Measurements from ENCODE around the gene RFPL3. TPM values are rescaled to one million over a fixed set of nuclear protein-coding genes. Genes with fewer than 3 reads are reported as not detected.

The RFPL3 gene
- total RNA-seq, 3 donors from 2014 or later = not detected

DNA sequence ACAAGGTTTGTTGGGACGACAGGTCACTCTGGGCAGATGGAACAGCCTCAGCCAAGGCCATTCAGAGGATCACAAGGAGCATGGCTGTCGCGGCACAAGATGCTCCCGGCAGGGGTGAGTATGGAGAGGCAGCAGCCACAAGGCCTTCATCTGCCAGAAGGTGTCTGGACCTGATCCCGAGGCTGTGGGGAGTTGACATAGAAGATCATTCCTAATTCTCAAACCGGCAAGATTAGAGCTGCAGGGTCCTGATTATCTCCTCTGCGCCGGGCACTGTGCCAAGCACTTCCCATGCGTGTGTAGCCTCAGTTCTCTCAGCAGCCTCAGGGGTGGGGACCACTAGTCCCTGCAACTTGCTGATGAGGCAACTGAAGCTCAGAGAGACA, 32.3 kb upstream of the RFPL3 start:
- DNase-seq = no peak
- ATAC-seq = no peak
- Mint-ChIP-seq H3K36me3 (ENCODE audit: insufficient read depth) (no peaks in the 10 kb centered on the region), H3K4me3 (no peak overlapping the region), H3K4me1 (ENCODE audit: low read depth) (no peaks in the 10 kb centered on the region), H3K9me3 (no peaks in the 10 kb centered on the region), H3K27me3 (ENCODE audit: low read depth) (peaks cover 5% of the 10 kb centered on the region)

- ATAC-seq (no peak), DNase-seq (no peak)
- Mint-ChIP-seq H3K36me3 (ENCODE audit: insufficient read depth) (no peaks in the 10 kb centered on the region), H3K4me1 (ENCODE audit: low read depth) (no peaks in the 10 kb centered on the region), H3K9me3 (no peaks in the 10 kb centered on the region), H3K27me3 (ENCODE audit: low read depth) (peaks cover under 1% of the 10 kb centered on the region), H3K4me3 (no peak overlapping the region)
These were observed 31.8 kb upstream of the RFPL3 start for GRCh38 chr22:32325811-32326237.

DNA sequence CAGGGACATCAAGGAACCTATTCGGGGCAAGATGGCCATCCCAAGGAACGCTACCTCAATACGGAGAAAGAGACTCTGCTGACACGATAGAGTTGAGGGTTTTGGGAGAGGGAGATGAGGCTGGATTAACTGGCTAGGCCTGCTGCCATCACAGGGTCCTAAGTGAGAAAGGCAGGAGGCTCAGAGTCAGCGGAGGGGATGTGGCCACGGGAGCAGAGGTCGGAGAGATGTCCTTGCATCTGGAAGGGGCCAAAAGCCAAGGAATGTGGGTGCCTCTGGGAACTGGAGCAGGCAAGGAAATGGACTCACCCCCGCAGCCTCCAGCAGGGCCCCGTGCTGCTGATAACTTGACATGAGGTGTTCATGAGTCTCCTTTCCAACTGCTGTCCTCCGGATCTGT, 31.0 kb upstream of the RFPL3 start:
- H3K9me3 Mint-ChIP-seq = no peaks in the 10 kb centered on the region
- no peaks in the 10 kb centered on the region for H3K27me3 Mint-ChIP-seq (ENCODE audit: low read depth)
- H3K4me1 Mint-ChIP-seq (ENCODE audit: low read depth) = no peaks in the 10 kb centered on the region
- DNase-seq (no peak), ATAC-seq (no peak)
- no peak overlapping the region for H3K4me3 Mint-ChIP-seq
- H3K36me3 Mint-ChIP-seq (ENCODE audit: insufficient read depth) = no peaks in the 10 kb centered on the region

DNA sequence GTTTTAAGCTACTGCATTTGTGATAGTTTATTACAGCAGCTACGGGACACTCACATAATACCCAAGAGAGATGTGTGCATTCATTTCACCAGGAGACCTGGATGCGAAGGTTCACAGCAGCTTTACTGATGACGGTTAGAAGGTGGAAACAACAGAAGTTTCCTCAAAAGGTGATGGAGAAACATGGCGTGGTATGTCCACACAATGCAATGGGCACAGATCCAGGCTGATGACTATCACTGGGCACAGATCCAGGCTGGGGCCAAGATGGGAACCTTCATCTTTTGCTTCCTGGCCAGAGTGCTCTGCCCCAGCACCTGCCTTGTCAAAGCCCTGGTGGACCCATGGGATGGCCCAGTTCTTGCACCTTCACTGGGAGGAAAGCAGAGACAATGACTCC, 30.6 kb upstream of the RFPL3 start:
- Mint-ChIP-seq H3K9me3 (no peaks in the 10 kb centered on the region), H3K4me1 (ENCODE audit: low read depth) (no peaks in the 10 kb centered on the region), H3K36me3 (ENCODE audit: insufficient read depth) (no peaks in the 10 kb centered on the region), H3K4me3 (no peak overlapping the region), H3K27me3 (ENCODE audit: low read depth) (no peaks in the 10 kb centered on the region)
- ATAC-seq (no peak), DNase-seq (no peak)

GRCh38 chr22:32327596-32328171, 30.0 kb upstream of the RFPL3 start:
- ATAC-seq (no peak), DNase-seq (no peak)
- Mint-ChIP-seq H3K4me3 (no peak overlapping the region), H3K27me3 (ENCODE audit: low read depth) (peaks cover 2% of the 10 kb centered on the region), H3K9me3 (no peaks in the 10 kb centered on the region), H3K36me3 (ENCODE audit: insufficient read depth) (no peaks in the 10 kb centered on the region), H3K4me1 (ENCODE audit: low read depth) (no peaks in the 10 kb centered on the region)

GRCh38 chr22:32328306-32329201, 29.1 kb upstream of the RFPL3 start:
- Mint-ChIP-seq H3K4me1 (ENCODE audit: low read depth) (no peaks in the 10 kb centered on the region), H3K9me3 (no peaks in the 10 kb centered on the region), H3K4me3 (no peak overlapping the region), H3K36me3 (ENCODE audit: insufficient read depth) (no peaks in the 10 kb centered on the region), H3K27me3 (ENCODE audit: low read depth) (peaks cover 6% of the 10 kb centered on the region)
- no peak for DNase-seq
- ATAC-seq = no peak

- no peak for DNase-seq
- peaks cover 12% of the 10 kb centered on the region for H3K27me3 Mint-ChIP-seq (ENCODE audit: low read depth)
- H3K9me3 Mint-ChIP-seq = no peaks in the 10 kb centered on the region
- H3K4me3 Mint-ChIP-seq = no peak overlapping the region
- no peaks in the 10 kb centered on the region for H3K36me3 Mint-ChIP-seq (ENCODE audit: insufficient read depth)
- ATAC-seq = no peak
- no peaks in the 10 kb centered on the region for H3K4me1 Mint-ChIP-seq (ENCODE audit: low read depth)
These were observed 28.4 kb upstream of the RFPL3 start for GRCh38 chr22:32329202-32329645.

DNA sequence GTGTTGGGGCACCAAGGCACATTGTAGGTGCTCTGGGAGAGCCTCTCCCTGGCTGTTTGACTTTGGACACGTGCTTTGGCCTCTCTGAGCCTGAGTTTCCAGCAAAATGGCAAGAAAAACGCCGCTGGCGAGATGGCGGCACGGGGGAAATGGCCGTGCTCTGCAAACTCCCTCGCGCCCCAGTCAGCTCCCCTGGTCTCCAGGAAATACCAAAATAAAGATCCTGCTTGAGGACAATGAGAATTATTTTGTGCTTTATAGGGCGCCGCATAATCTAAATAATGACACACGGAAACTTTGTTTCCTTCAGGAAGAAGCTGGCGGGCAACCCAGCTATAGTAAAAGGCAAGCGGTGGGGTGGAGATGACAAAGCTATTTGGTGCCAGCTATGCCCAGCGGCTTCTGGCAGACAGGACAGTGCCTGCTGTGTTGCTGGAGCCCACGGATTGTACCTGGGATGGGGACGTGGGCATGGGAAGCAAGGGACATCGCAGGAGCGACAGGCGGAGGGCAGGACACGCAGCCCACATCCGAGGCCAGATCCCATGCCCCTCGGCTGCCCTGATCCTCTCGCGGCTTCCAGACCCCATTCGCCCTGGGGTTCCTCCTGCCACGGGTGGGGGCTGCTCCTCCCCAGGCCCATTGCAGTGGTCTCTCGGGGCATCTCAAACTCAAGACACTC, 26.3 kb upstream of the RFPL3 start:
- H3K9me3 Mint-ChIP-seq = no peaks in the 10 kb centered on the region
- peaks cover 22% of the 10 kb centered on the region for H3K27me3 Mint-ChIP-seq (ENCODE audit: low read depth)
- no peaks in the 10 kb centered on the region for H3K4me1 Mint-ChIP-seq (ENCODE audit: low read depth)
- DNase-seq (no peak), ATAC-seq (no peak)
- no peak overlapping the region for H3K4me3 Mint-ChIP-seq
- no peaks in the 10 kb centered on the region for H3K36me3 Mint-ChIP-seq (ENCODE audit: insufficient read depth)

- Mint-ChIP-seq H3K9me3 (no peaks in the 10 kb centered on the region), H3K36me3 (ENCODE audit: insufficient read depth) (no peaks in the 10 kb centered on the region), H3K4me1 (ENCODE audit: low read depth) (no peaks in the 10 kb centered on the region), H3K4me3 (no peak overlapping the region), H3K27me3 (ENCODE audit: low read depth) (peaks cover 22% of the 10 kb centered on the region)
- DNase-seq (no peak), ATAC-seq (no peak)
These were observed 25.5 kb upstream of the RFPL3 start for GRCh38 chr22:32331918-32332725.

GRCh38 chr22:32333141-32333768, 24.4 kb upstream of the RFPL3 start:
- Mint-ChIP-seq H3K27me3 (ENCODE audit: low read depth) (peaks cover 27% of the 10 kb centered on the region), H3K36me3 (ENCODE audit: insufficient read depth) (no peaks in the 10 kb centered on the region), H3K4me1 (ENCODE audit: low read depth) (no peaks in the 10 kb centered on the region), H3K9me3 (no peaks in the 10 kb centered on the region), H3K4me3 (no peak overlapping the region)
- DNase-seq (no peak), ATAC-seq (no peak)

- ATAC-seq = no peak
- Mint-ChIP-seq H3K4me3 (no peak overlapping the region), H3K27me3 (ENCODE audit: low read depth) (peaks cover 30% of the 10 kb centered on the region), H3K9me3 (no peaks in the 10 kb centered on the region), H3K36me3 (ENCODE audit: insufficient read depth) (no peaks in the 10 kb centered on the region), H3K4me1 (ENCODE audit: low read depth) (no peaks in the 10 kb centered on the region)
- DNase-seq = no peak
These were observed 23.7 kb upstream of the RFPL3 start for GRCh38 chr22:32333769-32334659.

- no peaks in the 10 kb centered on the region for H3K36me3 Mint-ChIP-seq (ENCODE audit: insufficient read depth)
- H3K9me3 Mint-ChIP-seq = no peaks in the 10 kb centered on the region
- peaks cover 33% of the 10 kb centered on the region for H3K27me3 Mint-ChIP-seq (ENCODE audit: low read depth)
- DNase-seq (no peak), ATAC-seq (no peak)
- no peak overlapping the region for H3K4me3 Mint-ChIP-seq
- H3K4me1 Mint-ChIP-seq (ENCODE audit: low read depth) = no peaks in the 10 kb centered on the region
These were observed 22.9 kb upstream of the RFPL3 start for GRCh38 chr22:32334660-32335365.
